Type B pancreatic cell (in vitro differentiated cells): Measurements from ENCODE around the gene SLC35F4. TPM values are rescaled to one million over a fixed set of nuclear protein-coding genes. Genes with fewer than 3 reads are reported as not detected.

Source experiments
- DNase-seq: peaks from one replicate; pipeline ENCODE4 v3.0.0; 2021; ENCODE audit warnings: mixed read lengths; ENCODE audit not compliant: unreplicated experiment; ENCODE audit errors: extremely low spot score
- H3K27ac Mint-ChIP-seq: 2 replicates; pipeline ENCODE4 v1.8.0; 2021; ENCODE audit warnings: mild to moderate bottlenecking, mixed read lengths
- H3K27me3 Mint-ChIP-seq: 2 replicates; pipeline ENCODE4 v1.8.0; 2021; ENCODE audit warnings: mixed read lengths
- H3K36me3 Mint-ChIP-seq: 2 replicates; pipeline ENCODE4 v1.8.0; 2021; ENCODE audit warnings: mixed read lengths
- H3K4me1 Mint-ChIP-seq: one replicate; pipeline ENCODE4 v1.8.0; 2021; ENCODE audit warnings: mixed read lengths; ENCODE audit not compliant: unreplicated experiment
- H3K4me3 Mint-ChIP-seq: 2 replicates; pipeline ENCODE4 v1.8.0; 2021; ENCODE audit warnings: mild to moderate bottlenecking, mixed read lengths
- H3K9me3 Mint-ChIP-seq: 2 replicates; pipeline ENCODE4 v1.8.0; 2021; ENCODE audit warnings: mixed read lengths
- total RNA-seq: library from RNA; stranded (reverse); gene quantifications from 2 replicates; pipeline ENCODE4 v1.2.1, GENCODE V29; 2021; ENCODE audit warnings: low replicate concordance
- TF ChIP-seq, protein P1 (sequence below): fragments of 200-600 bp; sonication (generic); conservative IDR thresholded peaks from 2 replicates; pipeline ENCODE4 v1.5.0; 2021; ENCODE audit warnings: antibody characterized with exemption, mild to moderate bottlenecking

The SLC35F4 gene
- total RNA-seq, 1 donor from 2014 or later, result 2.1 TPM

GRCh38 chr14:57574617-57575288, 291.1 kb downstream of the SLC35F4 start:
- H3K4me1 Mint-ChIP-seq, result peaks cover 32% of the 10 kb centered on the region
- H3K4me3 Mint-ChIP-seq, result no peak overlapping the region
- H3K36me3 Mint-ChIP-seq, result no peaks in the 10 kb centered on the region
- H3K27me3 Mint-ChIP-seq, result no peaks in the 10 kb centered on the region
- no peak for DNase-seq
- TF ChIP-seq, protein P1, sequence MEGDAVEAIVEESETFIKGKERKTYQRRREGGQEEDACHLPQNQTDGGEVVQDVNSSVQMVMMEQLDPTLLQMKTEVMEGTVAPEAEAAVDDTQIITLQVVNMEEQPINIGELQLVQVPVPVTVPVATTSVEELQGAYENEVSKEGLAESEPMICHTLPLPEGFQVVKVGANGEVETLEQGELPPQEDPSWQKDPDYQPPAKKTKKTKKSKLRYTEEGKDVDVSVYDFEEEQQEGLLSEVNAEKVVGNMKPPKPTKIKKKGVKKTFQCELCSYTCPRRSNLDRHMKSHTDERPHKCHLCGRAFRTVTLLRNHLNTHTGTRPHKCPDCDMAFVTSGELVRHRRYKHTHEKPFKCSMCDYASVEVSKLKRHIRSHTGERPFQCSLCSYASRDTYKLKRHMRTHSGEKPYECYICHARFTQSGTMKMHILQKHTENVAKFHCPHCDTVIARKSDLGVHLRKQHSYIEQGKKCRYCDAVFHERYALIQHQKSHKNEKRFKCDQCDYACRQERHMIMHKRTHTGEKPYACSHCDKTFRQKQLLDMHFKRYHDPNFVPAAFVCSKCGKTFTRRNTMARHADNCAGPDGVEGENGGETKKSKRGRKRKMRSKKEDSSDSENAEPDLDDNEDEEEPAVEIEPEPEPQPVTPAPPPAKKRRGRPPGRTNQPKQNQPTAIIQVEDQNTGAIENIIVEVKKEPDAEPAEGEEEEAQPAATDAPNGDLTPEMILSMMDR, result peak; percentile 26
- H3K27ac Mint-ChIP-seq, result no peak overlapping the region
- H3K9me3 Mint-ChIP-seq, result no peaks in the 10 kb centered on the region

DNA sequence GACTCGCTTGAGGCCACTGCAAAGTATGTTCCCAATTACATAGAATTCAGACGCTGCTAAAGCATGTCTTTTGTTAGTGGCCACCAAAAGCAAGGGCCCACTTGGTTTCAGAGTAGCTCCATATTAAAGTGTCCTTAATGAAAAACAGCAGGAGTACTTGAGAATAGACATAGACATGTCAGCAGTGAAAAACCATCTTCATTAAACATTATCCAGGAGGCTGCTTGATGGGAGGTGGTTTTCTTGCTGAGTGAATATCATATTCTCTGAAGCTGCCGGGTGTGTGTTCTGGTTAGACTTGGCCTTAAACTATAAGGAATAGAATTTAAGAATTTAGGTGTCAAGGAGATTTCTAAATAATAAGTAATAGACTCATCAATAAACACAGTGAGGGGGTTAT, 292.7 kb downstream of the SLC35F4 start:
- no peak for DNase-seq
- Mint-ChIP-seq H3K36me3 (no peaks in the 10 kb centered on the region), H3K4me1 (peaks cover 32% of the 10 kb centered on the region), H3K27me3 (no peaks in the 10 kb centered on the region), H3K27ac (no peak overlapping the region), H3K4me3 (no peak overlapping the region), H3K9me3 (no peaks in the 10 kb centered on the region)
- TF ChIP-seq, protein P1, result no peak

GRCh38 chr14:57568554-57568953, 297.3 kb downstream of the SLC35F4 start:
- TF ChIP-seq, protein P1, result no peak
- Mint-ChIP-seq H3K9me3 (no peaks in the 10 kb centered on the region), H3K4me1 (peaks cover 20% of the 10 kb centered on the region), H3K4me3 (no peak overlapping the region), H3K36me3 (no peaks in the 10 kb centered on the region), H3K27me3 (peaks cover 14% of the 10 kb centered on the region), H3K27ac (no peak overlapping the region)
- no peak for DNase-seq

- no peak for DNase-seq
- peaks cover 13% of the 10 kb centered on the region for H3K4me1 Mint-ChIP-seq
- H3K36me3 Mint-ChIP-seq, result no peaks in the 10 kb centered on the region
- H3K27ac Mint-ChIP-seq, result no peak overlapping the region
- no peak overlapping the region for H3K4me3 Mint-ChIP-seq
- TF ChIP-seq, protein P1, result no peak
- peaks cover 14% of the 10 kb centered on the region for H3K27me3 Mint-ChIP-seq
- H3K9me3 Mint-ChIP-seq, result no peaks in the 10 kb centered on the region
These were observed 298.7 kb downstream of the SLC35F4 start for GRCh38 chr14:57567220-57567619.

- no peaks in the 10 kb centered on the region for H3K4me1 Mint-ChIP-seq
- no peaks in the 10 kb centered on the region for H3K9me3 Mint-ChIP-seq
- H3K27ac Mint-ChIP-seq, result no peak overlapping the region
- DNase-seq, result no peak
- H3K4me3 Mint-ChIP-seq, result no peak overlapping the region
- H3K36me3 Mint-ChIP-seq, result no peaks in the 10 kb centered on the region
- H3K27me3 Mint-ChIP-seq, result peaks cover 14% of the 10 kb centered on the region
- TF ChIP-seq, protein P1, result no peak
These were observed 305.2 kb downstream of the SLC35F4 start for GRCh38 chr14:57560681-57561080.

- Mint-ChIP-seq H3K36me3 (no peaks in the 10 kb centered on the region), H3K27me3 (peaks cover 6% of the 10 kb centered on the region), H3K9me3 (no peaks in the 10 kb centered on the region), H3K4me1 (no peaks in the 10 kb centered on the region), H3K4me3 (no peak overlapping the region), H3K27ac (no peak overlapping the region)
- TF ChIP-seq, protein P1, result no peak
- DNase-seq, result no peak
These were observed 306.3 kb downstream of the SLC35F4 start for GRCh38 chr14:57559576-57559975.
